Osteoblast (primary cell): ENCODE data around the gene ASIP. TPM values are rescaled to one million over a fixed set of nuclear protein-coding genes. Genes with fewer than 3 reads are reported as not detected.

Source experiments
- DNase-seq: peaks from one replicate; pipeline ENCODE4 v3.0.0; 2011; ENCODE audit warnings: low spot score, mixed read lengths; ENCODE audit not compliant: insufficient read length; ENCODE audit errors: missing footprints
- H2AFZ ChIP-seq: 2 replicates; pipeline ENCODE4 v1.6.0; 2011; ENCODE audit warnings: mild to moderate bottlenecking, low read length
- H3K27ac ChIP-seq: 2 replicates; pipeline ENCODE4 v1.5.1; 2011; ENCODE audit warnings: mild to moderate bottlenecking, low read depth, low read length, moderate library complexity
- H3K27me3 ChIP-seq: 2 replicates; pipeline ENCODE4 v1.6.0; 2012; ENCODE audit warnings: mild to moderate bottlenecking, control low read depth, inconsistent platforms, low read length, moderate library complexity; ENCODE audit not compliant: insufficient read depth
- H3K36me3 ChIP-seq: 2 replicates; pipeline ENCODE4 v1.5.1; 2011; ENCODE audit warnings: mild to moderate bottlenecking, low read length, control low read depth, moderate library complexity; ENCODE audit not compliant: insufficient read depth
- H3K4me1 ChIP-seq: 2 replicates; pipeline ENCODE4 v1.5.1; 2011; ENCODE audit warnings: mild to moderate bottlenecking, low read length, control low read depth, moderate library complexity; ENCODE audit not compliant: insufficient read depth
- H3K4me2 ChIP-seq: 2 replicates; pipeline ENCODE4 v1.6.0; 2011; ENCODE audit warnings: mild to moderate bottlenecking, low read length; ENCODE audit not compliant: insufficient read depth
- H3K4me3 ChIP-seq: fragments of 200-600 bp; sonication (generic); 3 replicates; pipeline ENCODE4 v1.5.1; 2012; ENCODE audit warnings: mild to moderate bottlenecking, low read length, inconsistent platforms; ENCODE audit not compliant: insufficient read depth
- H3K79me2 ChIP-seq: 2 replicates; pipeline ENCODE4 v1.6.0; 2012; ENCODE audit warnings: mild to moderate bottlenecking, low read length, control low read depth, inconsistent platforms; ENCODE audit not compliant: insufficient read depth
- H3K9me3 ChIP-seq: 2 replicates; pipeline ENCODE4 v1.5.1; 2011; ENCODE audit warnings: low read depth, low read length, control low read depth
- H4K20me1 ChIP-seq: 2 replicates; pipeline ENCODE4 v1.6.0; 2012; ENCODE audit warnings: mild to moderate bottlenecking, low read length, control low read depth; ENCODE audit not compliant: insufficient read depth
- CTCF ChIP-seq: IDR thresholded peaks from 2 replicates; pipeline ENCODE4 v1.5.1; 2011; ENCODE audit warnings: mild to moderate bottlenecking, low read depth, low read length, moderate library complexity; ENCODE audit errors: extremely low read depth
- total RNA-seq: library from RNA; depleted of rRNA; stranded (reverse); fragments of >200 nt; gene quantifications from 2 replicates; pipeline ENCODE4 v1.2.3, GENCODE V29; 2012

Gene ASIP
- total RNA-seq, 1 donor = not detected

GRCh38 chr20:34292496-34292895 lies 51.3 kb downstream of the ASIP start:
- no peaks in the 10 kb centered on the region for H3K4me1 ChIP-seq
- no peak overlapping the region for H2AFZ ChIP-seq
- H3K4me2 ChIP-seq = no peak overlapping the region
- no peak overlapping the region for H3K27ac ChIP-seq
- H4K20me1 ChIP-seq = peaks cover 11% of the 10 kb centered on the region
- no peaks in the 10 kb centered on the region for H3K27me3 ChIP-seq
- H3K79me2 ChIP-seq = peaks cover 20% of the 10 kb centered on the region
- no peak for DNase-seq
- peaks cover 51% of the 10 kb centered on the region for H3K36me3 ChIP-seq
- TF ChIP-seq CTCF = no peak
- H3K4me3 ChIP-seq = no peak overlapping the region
- H3K9me3 ChIP-seq = no peaks in the 10 kb centered on the region

- H4K20me1 ChIP-seq = peaks cover 13% of the 10 kb centered on the region
- TF ChIP-seq CTCF = no peak
- peaks cover 22% of the 10 kb centered on the region for H3K79me2 ChIP-seq
Observed at GRCh38 chr20:34293119-34293518, 51.9 kb downstream of the ASIP start.

GRCh38 chr20:34293589-34293988 lies 52.4 kb downstream of the ASIP start:
- DNase-seq = peak; percentile 47
- no peak overlapping the region for H3K4me3 ChIP-seq
- H3K4me2 ChIP-seq = no peak overlapping the region
- no peak overlapping the region for H3K27ac ChIP-seq
- peaks cover 43% of the 10 kb centered on the region for H3K36me3 ChIP-seq
- TF ChIP-seq CTCF = no peak
- no peak overlapping the region for H2AFZ ChIP-seq
- peaks cover 22% of the 10 kb centered on the region for H3K79me2 ChIP-seq
- no peaks in the 10 kb centered on the region for H3K4me1 ChIP-seq
- H3K9me3 ChIP-seq = no peaks in the 10 kb centered on the region
- no peaks in the 10 kb centered on the region for H3K27me3 ChIP-seq
- peaks cover 13% of the 10 kb centered on the region for H4K20me1 ChIP-seq

More at GRCh38 chr20:34293119-34293518, 51.9 kb downstream of the ASIP start:
- Histone ChIP-seq H3K4me3 (no peak overlapping the region), H3K27me3 (no peaks in the 10 kb centered on the region), H3K4me2 (no peak overlapping the region), H3K36me3 (peaks cover 46% of the 10 kb centered on the region), H2AFZ (no peak overlapping the region), H3K27ac (no peak overlapping the region), H3K4me1 (no peaks in the 10 kb centered on the region), H3K9me3 (no peaks in the 10 kb centered on the region)
- no peak for DNase-seq

- H3K4me2 ChIP-seq = no peak overlapping the region
- no peaks in the 10 kb centered on the region for H3K4me1 ChIP-seq
- no peaks in the 10 kb centered on the region for H3K9me3 ChIP-seq
- peaks cover 31% of the 10 kb centered on the region for H3K79me2 ChIP-seq
- no peak for TF ChIP-seq CTCF
- H2AFZ ChIP-seq = no peak overlapping the region
- no peak overlapping the region for H3K27ac ChIP-seq
- no peak for DNase-seq
- H4K20me1 ChIP-seq = peaks cover 13% of the 10 kb centered on the region
- no peaks in the 10 kb centered on the region for H3K27me3 ChIP-seq
- H3K36me3 ChIP-seq = peaks cover 43% of the 10 kb centered on the region
- H3K4me3 ChIP-seq = no peak overlapping the region
Observed at GRCh38 chr20:34294563-34294962, 53.3 kb downstream of the ASIP start.
